Activated T-helper 1 cell treated with anti-CD3 and anti-CD28 coated beads, Interleukin-12 subunit alpha, Interleukin-12 subunit beta, Interleukin-2, Interleukin-4 antibody, amounts not matched to agents 30 ng/mL and 10 ng/mL and 1 ng/mL, durations not matched to agents 14 hours and 24 hours and 36 hours (primary cell): ENCODE data around the gene PPFIA2. TPM values are rescaled to one million over a fixed set of nuclear protein-coding genes. Genes with fewer than 3 reads are reported as not detected.

Experiments
- DNase-seq: peaks from one replicate; pipeline ENCODE4 v3.0.0; 2021; ENCODE audit warnings: low spot score
- H3K27ac Mint-ChIP-seq: one replicate; pipeline ENCODE4 v1.8.0; 2021; ENCODE audit warnings: mild to moderate bottlenecking, mixed read lengths
- H3K27me3 Mint-ChIP-seq: one replicate; pipeline ENCODE4 v1.8.0; 2022; ENCODE audit warnings: mild to moderate bottlenecking, moderate library complexity, mixed read lengths; ENCODE audit not compliant: insufficient read depth
- H3K36me3 Mint-ChIP-seq: one replicate; pipeline ENCODE4 v1.8.0; 2021; ENCODE audit warnings: low read depth, mixed read lengths
- H3K4me1 Mint-ChIP-seq: one replicate; pipeline ENCODE4 v1.8.0; 2021; ENCODE audit warnings: low read depth, mixed read lengths
- H3K4me3 Mint-ChIP-seq: one replicate; pipeline ENCODE4 v1.8.0; 2021; ENCODE audit warnings: mild to moderate bottlenecking, moderate library complexity, mixed read lengths
- H3K9me3 Mint-ChIP-seq: one replicate; pipeline ENCODE4 v1.8.0; 2021; ENCODE audit warnings: mixed read lengths
- intact Hi-C: fragments of 100-400 bp; cut with micrococcal nuclease; formaldehyde crosslinking; loops from one replicate; pipeline ENCODE4 v1.15.1; 2024
- total RNA-seq: library from RNA; stranded (reverse); gene quantifications from 2 replicates; pipeline ENCODE4 v1.2.3, GENCODE V29; 2022

The PPFIA2 gene
- total RNA-seq, 1 donor from 2014 or later = not detected

- DNase-seq = no peak
- H3K4me3 Mint-ChIP-seq = no peak overlapping the region
- no peaks in the 10 kb centered on the region for H3K27me3 Mint-ChIP-seq
- no peak overlapping the region for H3K27ac Mint-ChIP-seq
- H3K9me3 Mint-ChIP-seq = no peaks in the 10 kb centered on the region
- intact Hi-C loops = no loop called here
- H3K4me1 Mint-ChIP-seq = no peaks in the 10 kb centered on the region
- H3K36me3 Mint-ChIP-seq = no peaks in the 10 kb centered on the region
Observed at GRCh38 chr12:81333812-81334211, 425.3 kb downstream of the PPFIA2 start.

- intact Hi-C loops = no loop called here
- Mint-ChIP-seq H3K27me3 (no peaks in the 10 kb centered on the region), H3K9me3 (no peaks in the 10 kb centered on the region), H3K4me3 (no peak overlapping the region), H3K36me3 (no peaks in the 10 kb centered on the region), H3K27ac (no peak overlapping the region), H3K4me1 (no peaks in the 10 kb centered on the region)
- no peak for DNase-seq
Observed at GRCh38 chr12:81332054-81332453, 427.1 kb downstream of the PPFIA2 start.

GRCh38 chr12:81330480-81330879 is 428.7 kb downstream of the PPFIA2 start:
- DNase-seq = no peak
- intact Hi-C loops = no loop called here
- no peaks in the 10 kb centered on the region for H3K4me1 Mint-ChIP-seq
- no peaks in the 10 kb centered on the region for H3K36me3 Mint-ChIP-seq
- no peaks in the 10 kb centered on the region for H3K27me3 Mint-ChIP-seq
- H3K27ac Mint-ChIP-seq = no peak overlapping the region
- H3K4me3 Mint-ChIP-seq = no peak overlapping the region
- no peaks in the 10 kb centered on the region for H3K9me3 Mint-ChIP-seq

GRCh38 chr12:81329085-81329484 is 430.1 kb downstream of the PPFIA2 start:
- no peaks in the 10 kb centered on the region for H3K27me3 Mint-ChIP-seq
- no peaks in the 10 kb centered on the region for H3K4me1 Mint-ChIP-seq
- no peak overlapping the region for H3K4me3 Mint-ChIP-seq
- H3K36me3 Mint-ChIP-seq = no peaks in the 10 kb centered on the region
- intact Hi-C loops = no loop called here
- no peak for DNase-seq
- no peak overlapping the region for H3K27ac Mint-ChIP-seq
- no peaks in the 10 kb centered on the region for H3K9me3 Mint-ChIP-seq

- Mint-ChIP-seq H3K27ac (no peak overlapping the region), H3K36me3 (no peaks in the 10 kb centered on the region), H3K4me3 (no peak overlapping the region), H3K4me1 (no peaks in the 10 kb centered on the region), H3K9me3 (no peaks in the 10 kb centered on the region), H3K27me3 (no peaks in the 10 kb centered on the region)
- intact Hi-C loops = no loop called here
- no peak for DNase-seq
Observed at GRCh38 chr12:81327425-81327824, 431.7 kb downstream of the PPFIA2 start.

GRCh38 chr12:81325086-81325485 is 434.1 kb downstream of the PPFIA2 start:
- H3K4me1 Mint-ChIP-seq = no peaks in the 10 kb centered on the region
- no peaks in the 10 kb centered on the region for H3K36me3 Mint-ChIP-seq
- H3K4me3 Mint-ChIP-seq = no peak overlapping the region
- intact Hi-C loops = no loop called here
- no peaks in the 10 kb centered on the region for H3K9me3 Mint-ChIP-seq
- DNase-seq = no peak
- H3K27me3 Mint-ChIP-seq = no peaks in the 10 kb centered on the region
- no peak overlapping the region for H3K27ac Mint-ChIP-seq

GRCh38 chr12:81314903-81315531 is 444.1 kb downstream of the PPFIA2 start:
- Mint-ChIP-seq H3K9me3 (no peaks in the 10 kb centered on the region), H3K27ac (no peak overlapping the region), H3K4me3 (no peak overlapping the region), H3K27me3 (no peaks in the 10 kb centered on the region), H3K36me3 (no peaks in the 10 kb centered on the region), H3K4me1 (no peaks in the 10 kb centered on the region)
- no peak for DNase-seq
- intact Hi-C loops = no loop called here

- Mint-ChIP-seq H3K4me1 (no peaks in the 10 kb centered on the region), H3K36me3 (no peaks in the 10 kb centered on the region), H3K9me3 (no peaks in the 10 kb centered on the region), H3K27me3 (no peaks in the 10 kb centered on the region), H3K4me3 (no peak overlapping the region), H3K27ac (no peak overlapping the region)
- no peak for DNase-seq
- intact Hi-C loops = no loop called here
Observed at GRCh38 chr12:81303935-81304334, 455.2 kb downstream of the PPFIA2 start.

- Mint-ChIP-seq H3K4me1 (no peaks in the 10 kb centered on the region), H3K4me3 (no peak overlapping the region), H3K9me3 (no peaks in the 10 kb centered on the region), H3K27ac (no peak overlapping the region), H3K27me3 (no peaks in the 10 kb centered on the region), H3K36me3 (no peaks in the 10 kb centered on the region)
- no peak for DNase-seq
- intact Hi-C loops = no loop called here
Observed at GRCh38 chr12:81300454-81300853, 458.7 kb downstream of the PPFIA2 start.

- no peak for DNase-seq
- intact Hi-C loops = no loop called here
- Mint-ChIP-seq H3K4me1 (no peaks in the 10 kb centered on the region), H3K4me3 (no peak overlapping the region), H3K27me3 (no peaks in the 10 kb centered on the region), H3K9me3 (no peaks in the 10 kb centered on the region), H3K27ac (no peak overlapping the region), H3K36me3 (no peaks in the 10 kb centered on the region)
Observed at GRCh38 chr12:81297601-81298000, 461.5 kb downstream of the PPFIA2 start.

- H3K4me1 Mint-ChIP-seq = no peaks in the 10 kb centered on the region
- no peaks in the 10 kb centered on the region for H3K27me3 Mint-ChIP-seq
- intact Hi-C loops = no loop called here
- no peaks in the 10 kb centered on the region for H3K36me3 Mint-ChIP-seq
- no peak for DNase-seq
- H3K4me3 Mint-ChIP-seq = no peak overlapping the region
- H3K9me3 Mint-ChIP-seq = no peaks in the 10 kb centered on the region
- H3K27ac Mint-ChIP-seq = no peak overlapping the region
Observed at GRCh38 chr12:81296556-81297305, 462.4 kb downstream of the PPFIA2 start.

- H3K27me3 Mint-ChIP-seq = no peaks in the 10 kb centered on the region
- H3K36me3 Mint-ChIP-seq = no peaks in the 10 kb centered on the region
- no peak for DNase-seq
- no peaks in the 10 kb centered on the region for H3K4me1 Mint-ChIP-seq
- H3K4me3 Mint-ChIP-seq = no peak overlapping the region
- no peak overlapping the region for H3K27ac Mint-ChIP-seq
- intact Hi-C loops = no loop called here
- no peaks in the 10 kb centered on the region for H3K9me3 Mint-ChIP-seq
Observed at GRCh38 chr12:81295251-81295650, 463.9 kb downstream of the PPFIA2 start.

- no peaks in the 10 kb centered on the region for H3K36me3 Mint-ChIP-seq
- intact Hi-C loops = no loop called here
Observed at GRCh38 chr12:81294325-81295190, 464.6 kb downstream of the PPFIA2 start.

More at GRCh38 chr12:81294325-81295190, 464.6 kb downstream of the PPFIA2 start:
- H3K9me3 Mint-ChIP-seq = no peaks in the 10 kb centered on the region
- H3K27me3 Mint-ChIP-seq = no peaks in the 10 kb centered on the region
- DNase-seq = no peak
- H3K27ac Mint-ChIP-seq = no peak overlapping the region
- H3K4me3 Mint-ChIP-seq = no peak overlapping the region
- no peaks in the 10 kb centered on the region for H3K4me1 Mint-ChIP-seq
